HG02840 (cell line): ENCODE measurements around the gene DIP2C.
"Not testable (repeated sequence)": the region's sequence is repeated elsewhere in the genome, so short reads cannot be mapped to it uniquely, and the experiment has no call there.

Experiments
- ATAC-seq: cut with Tn5 transposase; IDR thresholded peaks from one replicate; pipeline ENCODE4 v1.9.1; 2021; ENCODE audit warnings: mild to moderate bottlenecking, moderate library complexity, moderate number of reproducible peaks; ENCODE audit not compliant: unreplicated experiment, low FRiP score

The DIP2C gene

DNA sequence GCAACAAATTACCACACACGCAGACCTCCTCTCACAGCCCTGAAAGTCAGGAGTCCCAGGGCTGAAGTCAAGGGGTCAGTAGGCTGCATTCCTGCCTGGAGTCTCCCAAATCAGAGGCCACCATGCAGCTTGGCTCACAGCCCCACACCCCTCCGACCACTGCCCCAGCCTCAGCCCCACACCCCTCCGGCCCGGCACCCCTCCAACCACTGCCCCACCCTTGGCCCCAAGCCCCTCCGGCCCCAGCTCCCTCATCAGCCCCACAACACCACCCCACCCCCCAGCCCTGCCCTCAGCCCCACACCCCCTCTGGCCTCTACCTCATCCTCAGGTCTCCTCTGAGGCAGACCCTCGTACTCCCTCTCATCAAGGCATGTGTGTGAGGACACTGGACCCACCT lies 85.7 kb downstream of the DIP2C start:
- ATAC-seq, result no peak

DNA sequence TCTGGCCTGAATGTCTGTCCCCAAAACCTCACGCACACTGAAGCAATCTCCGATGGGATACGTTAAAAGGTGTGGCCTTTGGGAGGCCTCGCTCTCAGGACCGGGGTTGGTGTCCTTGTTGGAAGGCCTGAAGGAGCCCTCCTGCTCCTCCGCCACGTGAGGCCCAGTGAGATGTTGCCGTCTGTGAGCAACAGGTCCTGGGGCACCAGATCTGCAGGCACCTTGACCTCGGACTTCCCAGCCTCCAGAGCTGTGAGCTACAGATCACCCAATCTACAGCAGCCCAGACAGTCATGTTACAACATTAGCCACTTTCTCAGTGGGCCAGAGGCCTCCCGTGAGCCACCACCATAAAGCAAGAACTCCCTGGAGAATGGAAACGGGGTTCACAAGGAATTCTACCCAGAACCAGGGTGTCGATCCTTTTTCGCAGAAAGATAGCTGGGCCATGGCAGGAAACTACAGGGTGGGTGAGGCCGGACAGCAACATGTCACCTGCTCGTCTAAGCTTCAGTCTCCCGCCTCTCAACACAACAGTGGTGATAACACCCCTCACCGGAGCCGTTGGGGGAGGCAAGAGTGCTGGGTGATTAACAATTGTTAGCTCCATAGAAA lies 87.0 kb downstream of the DIP2C start:
- no peak for ATAC-seq

DNA sequence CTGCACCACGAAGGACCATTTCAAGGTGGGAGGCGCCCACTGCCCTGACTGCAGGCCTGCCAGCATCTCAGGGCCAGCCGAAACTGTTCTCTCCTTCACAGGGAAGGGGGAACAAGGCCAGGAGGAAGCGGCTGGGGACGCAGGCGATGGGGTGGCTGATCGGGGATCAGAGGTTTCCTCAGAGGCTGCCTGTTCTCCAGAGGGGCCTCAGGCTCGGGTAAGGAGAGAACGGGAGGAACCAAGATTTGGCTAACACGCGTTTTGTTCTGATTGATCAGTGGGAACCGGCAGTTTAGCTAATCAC lies 87.9 kb downstream of the DIP2C start:
- ATAC-seq, result no peak

DNA sequence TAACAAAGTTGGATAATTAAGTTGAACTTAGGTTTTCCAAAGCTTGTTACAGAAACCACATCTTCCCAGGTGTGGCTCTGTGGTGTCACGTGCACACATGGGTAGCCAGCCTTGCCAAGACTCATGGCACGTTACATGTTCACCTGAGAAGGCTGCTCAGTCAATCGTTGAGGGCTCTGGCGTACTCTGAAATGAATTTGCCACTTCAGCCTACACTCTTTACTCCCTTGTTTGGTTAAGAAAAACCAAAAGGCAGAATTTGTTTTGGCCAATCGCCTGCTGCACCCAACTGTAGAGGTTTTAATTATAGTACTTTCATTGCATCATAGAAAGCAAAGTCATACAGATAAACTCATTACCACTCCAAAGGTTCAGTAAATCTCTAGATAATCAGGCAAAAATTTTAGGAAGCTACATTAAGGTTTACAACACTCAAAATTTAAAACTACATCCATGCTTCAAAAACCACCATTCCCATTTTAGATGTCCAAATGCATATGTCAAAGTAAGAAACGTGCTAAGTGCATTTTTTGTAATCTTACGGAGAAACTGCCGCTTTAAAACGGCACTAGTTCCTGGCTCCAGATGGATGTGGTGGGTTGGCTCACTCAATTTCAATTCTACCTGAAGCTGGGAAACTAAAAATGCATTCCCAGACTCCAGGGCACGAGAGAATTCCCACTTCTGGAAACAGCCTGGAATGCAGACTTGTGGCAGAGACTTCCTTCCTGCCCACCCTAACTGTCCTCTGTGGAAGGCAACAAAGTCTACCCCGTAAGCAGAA lies 88.4 kb downstream of the DIP2C start:
- ATAC-seq, result no peak

DNA sequence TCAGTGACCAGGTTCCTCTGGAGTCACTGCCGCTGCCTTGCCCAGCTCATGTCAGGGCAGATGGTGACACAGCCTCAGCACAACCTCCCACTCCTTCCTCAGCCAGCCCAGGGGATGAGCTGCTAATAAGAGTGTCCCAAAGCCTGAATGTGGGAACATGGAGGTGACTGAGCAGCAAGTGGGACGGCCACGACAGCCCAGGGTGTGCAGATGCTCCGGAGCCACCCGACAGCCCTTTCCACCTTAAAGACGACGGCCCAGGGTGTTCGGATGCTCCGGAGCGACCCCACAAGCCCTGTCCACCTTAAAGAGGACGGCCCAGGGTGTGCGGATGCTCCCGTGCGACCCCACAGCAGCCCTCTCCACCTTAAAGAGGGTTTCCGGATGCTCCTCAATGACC lies 89.2 kb downstream of the DIP2C start:
- no peak for ATAC-seq

DNA sequence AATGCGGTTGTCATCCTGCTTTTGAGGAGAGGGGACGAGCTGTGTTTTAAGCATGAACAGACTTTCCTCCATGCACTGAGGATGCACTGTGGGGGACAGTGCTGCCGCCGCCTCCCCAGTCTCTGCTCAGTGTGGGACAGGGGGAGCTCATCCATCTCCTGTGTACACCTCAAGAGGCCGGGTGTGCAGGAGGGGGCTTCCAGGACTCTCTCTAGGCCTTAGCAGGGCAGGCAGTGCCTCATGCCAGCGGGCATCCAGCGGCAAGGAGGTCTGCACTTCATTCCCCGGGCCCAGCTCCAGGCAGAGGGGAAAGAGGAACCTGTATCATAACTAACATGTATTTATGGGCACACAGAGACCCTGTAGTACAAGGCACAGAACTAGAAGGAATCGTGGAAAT lies 89.7 kb downstream of the DIP2C start:
- no peak for ATAC-seq

DNA sequence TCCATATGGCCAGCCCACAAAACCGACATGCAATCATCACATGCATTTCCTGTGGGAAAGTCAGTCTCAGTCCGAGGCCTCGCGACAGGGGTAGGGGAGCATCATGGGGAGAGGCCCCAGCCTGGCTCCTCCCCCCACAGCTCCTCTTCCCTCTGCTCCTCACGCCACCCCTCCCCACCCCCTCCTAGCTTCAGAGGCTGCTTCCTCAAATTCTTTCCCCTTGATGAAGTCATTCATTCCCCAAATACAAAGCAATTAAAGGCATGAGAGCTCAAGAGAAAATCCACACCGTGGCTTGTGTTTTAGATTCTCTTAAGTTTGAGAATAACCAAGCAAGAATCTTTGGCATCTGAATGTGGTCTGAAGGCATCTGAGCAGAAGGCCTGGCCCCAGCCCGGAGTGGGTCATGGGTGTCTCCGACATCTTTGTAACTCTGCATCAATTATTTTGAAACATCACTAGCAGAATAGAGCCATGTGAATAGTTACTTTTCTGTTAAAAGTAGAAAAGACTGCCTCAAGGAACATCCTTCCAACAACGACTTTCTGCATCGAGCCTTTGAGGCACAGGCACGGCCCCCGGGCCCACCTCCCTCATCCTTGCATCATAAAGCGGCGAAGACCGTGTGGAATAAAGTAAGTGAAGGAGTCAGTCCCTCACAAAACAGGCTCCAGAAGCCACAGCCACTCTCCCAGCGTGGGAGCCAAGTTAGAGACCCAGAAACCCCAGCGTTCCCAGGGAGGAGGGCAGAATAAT lies 90.9 kb downstream of the DIP2C start:
- ATAC-seq, result no peak

DNA sequence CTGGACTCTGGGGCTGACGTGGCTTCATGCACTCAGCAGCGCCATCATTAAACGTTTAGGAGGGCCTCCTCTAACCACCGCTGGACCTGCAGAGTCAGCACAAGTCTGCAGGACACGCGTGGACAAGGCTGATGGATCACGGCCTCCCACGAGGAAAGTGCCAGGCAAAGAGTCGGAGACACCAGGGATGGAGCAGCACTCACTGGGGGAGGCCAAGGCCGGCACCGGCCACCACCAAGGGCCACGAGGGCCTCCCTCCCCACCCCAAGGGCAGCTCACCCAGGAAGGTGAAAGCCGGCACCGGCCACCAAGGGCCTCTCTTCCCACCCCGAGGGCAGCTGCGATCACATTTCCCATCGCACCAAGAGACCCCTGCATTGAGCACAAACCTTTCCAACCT lies 91.5 kb downstream of the DIP2C start:
- no peak for ATAC-seq

DNA sequence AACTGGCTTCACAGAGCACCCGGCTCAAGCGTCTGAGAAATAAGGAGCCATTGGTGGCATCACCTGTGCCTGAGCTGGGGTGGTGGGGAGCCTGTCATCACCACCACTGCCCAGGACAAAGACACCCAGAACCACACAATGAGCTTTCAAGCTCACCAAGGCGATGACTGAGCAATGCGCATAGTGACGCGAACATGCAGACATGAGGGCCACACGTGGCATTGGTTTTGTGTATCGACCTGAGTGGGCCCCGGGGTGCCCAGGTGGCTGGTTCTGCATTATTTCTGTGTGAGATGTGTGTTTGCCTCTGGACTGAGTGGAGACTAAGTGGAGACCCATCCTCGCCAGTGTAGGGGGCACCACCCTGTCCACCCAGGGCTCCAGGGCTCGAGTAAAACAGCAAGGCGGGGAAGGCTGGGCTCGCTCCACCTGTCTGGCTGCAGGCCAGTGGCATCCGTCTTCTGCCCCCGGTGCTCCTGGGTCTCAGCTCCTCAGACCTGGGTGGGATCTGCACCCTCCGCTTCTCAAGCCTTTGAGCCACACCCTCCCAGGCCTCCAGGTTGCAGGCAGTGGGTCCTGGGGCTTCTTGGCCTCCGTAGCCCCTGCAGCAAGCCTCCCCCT lies 92.6 kb downstream of the DIP2C start:
- no peak for ATAC-seq

DNA sequence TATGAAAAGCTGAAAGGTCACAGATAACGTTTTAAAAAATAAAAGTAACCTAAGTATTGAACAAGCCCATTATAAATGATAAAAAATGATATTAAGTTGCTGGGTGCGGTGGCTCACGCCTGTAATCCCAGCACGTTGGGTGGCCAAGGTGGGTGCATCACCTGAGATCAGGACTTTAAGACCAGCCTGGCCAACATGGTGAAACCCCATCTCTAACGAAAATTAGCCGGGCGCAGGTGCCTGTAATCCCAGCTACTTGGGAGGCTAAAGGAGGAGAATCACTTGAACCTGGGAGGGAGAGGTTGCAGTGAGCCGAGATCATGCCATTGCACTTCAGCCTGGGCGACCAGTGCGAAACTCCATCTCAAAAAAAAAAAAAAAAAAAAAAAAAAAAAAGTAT lies 93.3 kb downstream of the DIP2C start:
- not testable (repeated sequence) for ATAC-seq

DNA sequence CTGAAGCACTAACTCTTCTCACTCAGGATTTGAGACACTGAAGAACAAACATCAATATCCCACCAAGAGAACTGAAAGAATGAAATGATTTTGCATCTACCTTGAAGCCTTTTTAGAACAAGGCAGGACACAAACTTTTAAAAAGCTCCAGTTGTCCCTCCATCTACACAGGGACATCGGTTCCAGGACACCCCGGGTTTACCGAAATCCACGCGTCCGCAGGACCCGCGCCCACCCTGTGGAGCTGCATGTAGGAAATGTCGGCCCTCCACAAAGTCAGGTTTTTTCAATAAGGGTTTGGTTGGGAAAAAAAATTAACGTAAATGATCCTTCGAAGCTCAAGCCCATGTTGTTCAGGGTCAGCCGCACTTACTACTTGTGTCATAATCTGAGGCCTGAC lies 94.0 kb downstream of the DIP2C start:
- ATAC-seq, result no peak

DNA sequence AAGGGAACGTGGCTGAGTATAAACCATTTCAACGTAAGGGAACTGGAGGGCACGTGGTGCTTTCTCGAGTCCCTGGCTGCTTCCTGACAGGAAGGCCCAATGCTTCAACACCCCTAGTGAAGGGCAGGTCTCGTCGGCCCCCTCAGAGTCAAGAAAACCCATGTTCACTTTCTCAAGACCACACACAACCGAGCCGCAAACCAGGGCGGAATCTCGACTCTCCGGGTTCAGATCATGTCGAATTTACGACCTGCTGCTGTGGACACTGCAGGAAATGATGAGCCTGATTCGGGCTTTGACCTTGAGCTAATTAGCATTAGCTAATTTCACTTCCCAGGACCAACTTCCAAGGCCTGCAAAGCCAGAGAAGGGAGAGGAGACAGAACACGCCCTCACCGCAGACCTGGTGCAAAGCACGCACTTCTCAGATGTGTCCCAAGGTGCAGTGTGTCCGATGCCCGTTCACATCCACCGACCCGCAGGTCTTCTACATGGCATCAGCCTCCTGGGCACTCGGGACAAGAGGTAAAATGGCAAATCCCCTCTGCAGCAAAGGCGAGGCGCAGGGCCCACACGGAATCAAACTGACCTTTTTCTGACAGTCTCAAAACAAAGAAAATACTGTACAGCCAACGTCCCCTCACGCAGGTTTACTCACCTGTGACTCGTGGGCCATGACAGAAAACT lies 94.7 kb downstream of the DIP2C start:
- ATAC-seq, result no peak

DNA sequence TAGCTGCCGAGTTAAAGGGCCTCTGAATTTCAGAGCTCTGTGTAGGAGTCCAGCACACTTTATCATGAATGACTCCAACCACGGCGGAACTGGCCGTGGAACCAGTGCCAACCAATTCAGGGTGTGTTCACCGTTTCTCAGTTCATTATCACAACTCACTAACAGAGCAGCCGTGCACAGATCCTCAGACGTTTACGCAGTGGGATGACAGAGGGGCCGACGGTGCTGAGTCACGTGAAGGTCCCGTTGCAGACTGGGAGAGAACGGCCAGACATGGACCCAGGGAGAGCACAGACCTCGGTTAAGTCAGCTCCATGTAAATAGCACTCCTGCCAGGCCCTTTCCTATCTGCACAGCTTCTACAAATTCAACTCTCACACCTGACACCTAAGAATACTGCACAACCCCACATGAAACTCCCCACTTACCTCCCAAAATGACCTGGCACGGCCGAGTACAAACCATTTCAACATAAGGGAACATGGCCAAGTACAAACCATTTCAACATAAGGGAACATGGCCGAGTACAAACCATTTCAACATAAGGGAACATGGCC lies 95.5 kb downstream of the DIP2C start:
- ATAC-seq, result no peak

DNA sequence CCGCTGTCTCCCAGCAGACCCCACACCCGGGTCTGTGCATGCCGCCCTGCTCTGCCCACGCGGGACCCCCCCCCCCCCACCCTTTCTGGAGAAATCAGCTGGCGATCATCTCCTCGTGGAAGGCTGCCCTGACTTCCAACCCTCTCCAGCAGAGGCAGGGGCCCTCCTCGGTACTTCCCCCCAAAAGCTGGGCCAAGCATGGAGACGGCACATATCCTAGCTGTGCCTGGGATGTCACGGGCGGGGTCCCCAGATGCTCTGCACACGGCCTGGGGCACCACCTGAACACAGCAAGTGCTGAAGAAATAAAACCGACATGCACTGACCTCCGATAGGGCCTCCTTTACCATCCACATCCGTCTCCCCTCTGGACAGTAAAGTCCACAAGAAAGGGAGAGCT lies 96.0 kb downstream of the DIP2C start:
- no peak for ATAC-seq

DNA sequence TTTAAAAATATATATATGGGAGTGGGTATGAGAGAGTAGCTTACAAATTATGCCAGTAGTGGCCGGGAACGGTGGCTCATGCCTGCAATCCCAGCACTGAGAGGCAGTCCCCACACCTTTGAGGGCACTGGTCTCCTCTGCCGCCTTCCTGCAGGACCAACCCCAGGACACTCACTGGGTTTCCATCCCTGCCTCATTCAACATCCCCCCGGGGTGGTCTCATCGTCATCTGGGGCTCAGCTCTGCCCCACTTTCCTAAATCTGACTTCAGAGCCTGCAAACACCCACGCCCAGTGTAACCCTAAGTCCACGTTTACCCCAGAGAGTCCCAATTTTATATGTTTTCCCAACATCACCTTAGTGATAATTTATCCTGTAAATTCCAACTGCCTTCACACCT lies 96.5 kb downstream of the DIP2C start:
- no peak for ATAC-seq

DNA sequence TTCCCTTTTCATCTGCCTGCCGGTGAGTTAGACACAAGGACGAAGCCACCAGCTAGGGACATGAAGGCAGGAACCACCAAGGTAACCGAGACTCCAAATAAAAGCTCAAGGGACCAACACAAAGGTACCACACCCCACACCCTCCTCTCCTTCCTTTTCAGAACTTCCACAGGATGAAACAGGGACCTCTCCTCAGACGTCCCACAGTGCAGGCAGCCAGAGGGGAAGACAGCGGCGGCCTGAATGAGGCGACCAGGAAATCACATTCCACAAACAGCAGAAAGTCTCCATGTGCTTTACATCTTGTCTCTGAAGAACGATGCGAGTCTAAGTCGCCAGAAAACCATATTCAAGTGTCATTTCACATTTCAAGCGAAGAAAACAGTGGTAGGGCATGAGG lies 97.8 kb downstream of the DIP2C start:
- ATAC-seq, result no peak

DNA sequence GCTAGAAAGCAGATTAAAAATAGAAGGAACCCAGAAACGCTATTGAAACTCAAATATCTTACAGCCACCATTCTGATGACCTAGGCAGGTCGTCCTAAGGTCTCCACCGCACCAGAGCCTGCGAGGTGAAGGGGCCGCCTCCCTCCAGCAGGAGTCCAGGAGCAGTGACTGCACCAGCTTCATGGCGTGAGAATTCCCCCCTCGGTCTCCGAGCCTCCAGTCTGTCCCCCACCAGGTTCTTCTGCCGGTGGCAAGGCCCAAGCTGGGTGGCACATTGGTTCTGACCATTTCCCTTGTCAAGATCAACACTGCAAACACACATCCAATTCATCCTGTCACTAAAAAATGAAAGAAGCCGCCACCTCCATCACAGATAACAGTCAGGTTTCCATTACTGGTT lies 98.7 kb downstream of the DIP2C start:
- ATAC-seq, result no peak

DNA sequence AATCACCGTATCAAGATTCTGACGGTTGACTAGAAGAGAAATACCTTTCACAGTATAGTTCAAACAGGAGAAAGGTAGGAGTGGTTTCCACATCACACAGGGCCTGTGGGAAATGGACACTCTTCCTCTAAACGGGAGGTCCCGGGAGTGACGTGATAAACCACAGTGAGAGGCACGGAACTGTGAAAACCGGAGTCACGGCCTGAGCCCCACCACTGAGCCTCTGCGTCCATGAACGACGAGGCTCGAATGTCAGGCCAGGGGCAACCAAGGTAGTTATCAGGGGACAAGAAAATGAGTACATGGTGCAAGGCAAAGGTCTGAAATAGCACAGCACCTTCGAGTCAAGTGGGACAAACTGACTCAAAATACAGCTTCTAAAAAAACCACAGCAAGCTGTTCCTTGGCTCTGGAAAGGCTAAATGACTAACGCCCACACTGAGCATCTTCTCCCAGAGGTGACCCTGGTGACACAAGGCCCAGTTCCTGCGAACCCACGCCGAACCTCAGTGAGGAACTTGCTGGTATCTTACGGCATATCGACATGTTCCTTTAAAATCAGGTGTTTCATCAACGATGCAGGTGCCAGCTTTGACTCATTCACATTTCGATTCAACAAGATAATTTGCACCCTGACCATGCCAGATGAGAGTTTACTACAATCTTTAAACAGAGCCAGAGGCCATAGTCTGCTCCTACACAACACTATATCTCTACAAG lies 99.3 kb downstream of the DIP2C start:
- ATAC-seq, result no peak

DNA sequence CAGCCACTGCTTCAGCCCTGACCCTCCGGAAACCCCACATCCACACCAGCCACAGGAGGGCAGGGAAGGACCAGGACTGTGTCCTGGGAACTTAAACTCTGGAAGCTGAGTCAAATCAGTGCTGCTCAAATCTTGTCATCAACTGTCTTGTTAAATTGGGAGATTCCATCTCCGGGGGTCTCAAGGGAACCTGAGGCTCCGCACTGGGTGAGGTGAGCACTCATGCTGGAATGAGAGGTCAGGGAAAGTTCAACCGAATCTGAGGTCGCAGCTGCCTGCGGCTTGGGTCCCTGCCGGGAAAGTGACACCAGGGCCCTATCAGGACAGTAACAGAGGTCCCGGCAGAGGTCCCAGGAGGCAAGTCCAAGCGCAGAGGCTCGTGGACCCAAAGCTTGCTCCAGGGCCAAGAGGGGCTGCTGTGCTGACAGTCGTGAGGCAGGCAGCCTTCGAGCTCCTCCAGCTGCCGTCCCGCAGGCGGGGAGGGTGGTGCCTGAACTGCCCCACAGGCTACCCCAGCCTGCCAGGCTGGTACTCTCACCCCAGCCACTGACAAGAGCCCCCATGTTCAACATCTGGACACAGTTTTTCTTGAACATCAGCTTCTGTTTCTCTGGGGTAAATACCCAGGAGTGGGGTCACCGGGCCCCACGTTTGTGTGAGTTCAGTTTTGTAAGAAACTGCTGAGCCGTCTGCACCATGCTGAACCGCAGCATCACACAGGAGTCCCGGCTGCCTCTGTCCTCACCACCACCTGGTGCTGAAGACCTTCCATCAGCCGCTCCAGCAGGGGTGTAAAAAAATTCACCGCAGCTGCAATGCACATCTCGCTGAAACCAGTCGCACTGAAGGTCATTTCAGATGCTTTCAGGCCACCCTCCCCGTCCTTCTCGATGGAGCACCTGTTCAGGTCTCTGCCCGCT lies 101.0 kb downstream of the DIP2C start:
- ATAC-seq, result no peak
